ENCODE measurements around the gene FAF1.
"Not testable (repeated sequence)": the region's sequence is repeated elsewhere in the genome, so short reads cannot be mapped to it uniquely, and the experiment has no call there.

The FAF1 gene

DNA sequence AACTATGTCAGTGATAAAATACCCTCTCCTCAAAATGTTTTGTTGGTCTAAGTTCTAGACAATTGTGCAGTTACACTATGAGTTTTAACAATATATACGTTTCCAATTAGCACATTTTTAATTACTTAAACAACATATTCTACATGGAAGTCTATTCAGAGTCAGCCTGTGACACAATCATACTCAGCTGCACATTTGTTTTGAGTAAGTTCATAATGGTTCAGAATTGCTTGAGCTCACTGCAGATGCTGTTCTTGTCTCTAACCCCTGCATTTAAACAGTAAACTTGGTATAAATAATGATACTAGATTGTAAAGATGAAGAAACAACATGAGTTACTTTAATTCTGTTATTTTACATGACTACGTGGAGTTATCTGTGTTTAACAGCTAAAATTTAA lies 40.6 kb upstream of the FAF1 start:
- no peak overlapping the region for H2BK120ac ChIP-seq (ENCODE audit: insufficient read depth, low read length, poor library complexity)
- H3K79me1 ChIP-seq (ENCODE audit: low read length), result no peaks in the 10 kb centered on the region
- H3K4me2 ChIP-seq (ENCODE audit: low read length), result no peak overlapping the region
- H3K9ac ChIP-seq (ENCODE audit: low read length), result no peak overlapping the region
- no peak for DNase-seq
- no peak overlapping the region for H3K14ac ChIP-seq (ENCODE audit: low read length)
- H2AK5ac ChIP-seq (ENCODE audit: low read length), result no peak overlapping the region
- WGBS (ENCODE audit: extremely low coverage, insufficient coverage, insufficient read length), result no CpG with 5 or more reads among the region's 2 CpGs
- H3K27me3 ChIP-seq (ENCODE audit: insufficient read depth, low read length), result no peaks in the 10 kb centered on the region
- no peak overlapping the region for H4K91ac ChIP-seq (ENCODE audit: low read depth, low read length)
- no peak overlapping the region for H4K8ac ChIP-seq (ENCODE audit: low read depth, low read length)
- no peak overlapping the region for H3K23ac ChIP-seq (ENCODE audit: low read length)
- H4K12ac ChIP-seq (ENCODE audit: low read depth, low read length), result no peak overlapping the region
- no peaks in the 10 kb centered on the region for H3K4me1 ChIP-seq (ENCODE audit: control insufficient read depth in 1 of 2, insufficient read depth in 2 of 2, low read length in 2 of 2)
- no peak overlapping the region for H3K27ac ChIP-seq (ENCODE audit: low read depth, low read length)
- no peak overlapping the region for H2BK5ac ChIP-seq (ENCODE audit: low read depth, low read length, poor library complexity)
- no peaks in the 10 kb centered on the region for H3K36me3 ChIP-seq (ENCODE audit: control insufficient read depth in 1 of 2, insufficient read depth in 2 of 2, low read length in 2 of 2)
- no peak overlapping the region for H3K4me3 ChIP-seq (ENCODE audit: low read depth, low read length)
- H2AFZ ChIP-seq (ENCODE audit: insufficient read depth, low read length, poor library complexity), result no peak overlapping the region
- no peak overlapping the region for H2BK12ac ChIP-seq (ENCODE audit: low read length)
- no peak overlapping the region for H3K4ac ChIP-seq (ENCODE audit: low read depth, low read length)
- H3K79me2 ChIP-seq (ENCODE audit: control insufficient read depth, insufficient read depth, low read length, poor library complexity), result no peaks in the 10 kb centered on the region
- H3K9me3 ChIP-seq (ENCODE audit: insufficient read depth, low read depth, low read length), result no peaks in the 10 kb centered on the region
- H3K18ac ChIP-seq (ENCODE audit: low read length), result no peak overlapping the region

DNA sequence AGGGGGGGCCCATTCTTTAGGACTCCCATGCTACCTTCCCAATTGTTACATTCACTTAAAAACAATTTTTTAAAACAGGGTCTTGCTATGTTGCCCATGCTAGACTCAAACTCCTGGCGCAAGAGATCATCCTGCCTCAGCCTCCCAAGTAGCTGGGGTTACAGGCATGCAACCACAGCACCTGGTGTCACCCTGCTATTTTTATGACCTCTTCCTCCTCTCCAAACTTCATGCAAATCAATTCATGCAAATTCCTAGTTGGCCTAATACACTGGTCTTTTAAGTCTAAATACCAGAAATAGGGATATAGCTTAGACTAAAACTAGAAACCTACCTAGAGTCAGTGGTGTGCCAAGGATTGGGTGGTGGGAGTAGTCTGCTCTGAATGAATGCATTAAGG lies 40.1 kb upstream of the FAF1 start:
- Histone ChIP-seq H3K4me1 (ENCODE audit: control insufficient read depth in 1 of 2, insufficient read depth in 2 of 2, low read length in 2 of 2) (no peaks in the 10 kb centered on the region), H3K79me2 (ENCODE audit: control insufficient read depth, insufficient read depth, low read length, poor library complexity) (no peaks in the 10 kb centered on the region), H2BK12ac (ENCODE audit: low read length) (no peak overlapping the region), H3K36me3 (ENCODE audit: control insufficient read depth in 1 of 2, insufficient read depth in 2 of 2, low read length in 2 of 2) (no peaks in the 10 kb centered on the region), H2BK120ac (ENCODE audit: insufficient read depth, low read length, poor library complexity) (no peak overlapping the region), H3K4me3 (ENCODE audit: low read depth, low read length) (no peak overlapping the region), H3K27me3 (ENCODE audit: insufficient read depth, low read length) (no peaks in the 10 kb centered on the region), H3K4ac (ENCODE audit: low read depth, low read length) (no peak overlapping the region), H3K27ac (ENCODE audit: low read depth, low read length) (no peak overlapping the region), H3K4me2 (ENCODE audit: low read length) (no peak overlapping the region), H3K23ac (ENCODE audit: low read length) (no peak overlapping the region), H2BK5ac (ENCODE audit: low read depth, low read length, poor library complexity) (no peak overlapping the region), H3K9me3 (ENCODE audit: insufficient read depth, low read depth, low read length) (no peaks in the 10 kb centered on the region), H2AFZ (ENCODE audit: insufficient read depth, low read length, poor library complexity) (no peak overlapping the region), H4K12ac (ENCODE audit: low read depth, low read length) (no peak overlapping the region), H2AK5ac (ENCODE audit: low read length) (no peak overlapping the region), H3K14ac (ENCODE audit: low read length) (no peak overlapping the region), H4K91ac (ENCODE audit: low read depth, low read length) (no peak overlapping the region), H3K18ac (ENCODE audit: low read length) (no peak overlapping the region), H3K79me1 (ENCODE audit: low read length) (no peaks in the 10 kb centered on the region), H4K8ac (ENCODE audit: low read depth, low read length) (no peak overlapping the region), H3K9ac (ENCODE audit: low read length) (no peak overlapping the region)
- no CpG with 5 or more reads among the region's 1 CpG for WGBS (ENCODE audit: extremely low coverage, insufficient coverage, insufficient read length)
- no peak for DNase-seq

DNA sequence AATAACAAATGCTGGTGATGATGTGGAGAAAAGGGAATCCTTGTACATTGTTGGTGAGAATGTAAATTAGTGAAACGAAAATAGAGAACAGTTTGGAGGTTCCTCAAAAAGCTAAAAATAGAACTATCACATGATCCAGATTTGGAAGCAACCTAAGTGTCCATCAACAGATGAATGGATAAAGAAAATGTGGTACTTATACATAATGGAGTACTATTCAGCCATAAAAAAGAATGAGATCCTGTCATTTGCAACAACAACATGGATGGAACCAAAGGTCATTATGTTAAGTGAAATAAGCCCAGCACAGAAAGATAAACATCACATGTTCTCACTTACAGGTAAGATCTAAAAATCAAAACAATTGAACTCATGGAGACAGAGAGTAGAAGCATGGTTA lies 39.3 kb upstream of the FAF1 start:
- H3K27me3 ChIP-seq (ENCODE audit: insufficient read depth, low read length); H3K27ac ChIP-seq (ENCODE audit: low read depth, low read length); H3K4ac ChIP-seq (ENCODE audit: low read depth, low read length); H3K9ac ChIP-seq (ENCODE audit: low read length); H4K91ac ChIP-seq (ENCODE audit: low read depth, low read length); H3K79me1 ChIP-seq (ENCODE audit: low read length); H3K4me2 ChIP-seq (ENCODE audit: low read length); H3K18ac ChIP-seq (ENCODE audit: low read length); H3K14ac ChIP-seq (ENCODE audit: low read length); H2BK5ac ChIP-seq (ENCODE audit: low read depth, low read length, poor library complexity); H3K79me2 ChIP-seq (ENCODE audit: control insufficient read depth, insufficient read depth, low read length, poor library complexity); H3K4me1 ChIP-seq (ENCODE audit: control insufficient read depth in 1 of 2, insufficient read depth in 2 of 2, low read length in 2 of 2); H2BK12ac ChIP-seq (ENCODE audit: low read length); H3K4me3 ChIP-seq (ENCODE audit: low read depth, low read length); H4K12ac ChIP-seq (ENCODE audit: low read depth, low read length); H3K23ac ChIP-seq (ENCODE audit: low read length); H3K9me3 ChIP-seq (ENCODE audit: insufficient read depth, low read depth, low read length); H4K8ac ChIP-seq (ENCODE audit: low read depth, low read length); DNase-seq; H3K36me3 ChIP-seq (ENCODE audit: control insufficient read depth in 1 of 2, insufficient read depth in 2 of 2, low read length in 2 of 2); H2BK120ac ChIP-seq (ENCODE audit: insufficient read depth, low read length, poor library complexity); H2AFZ ChIP-seq (ENCODE audit: insufficient read depth, low read length, poor library complexity); H2AK5ac ChIP-seq (ENCODE audit: low read length): not testable (repeated sequence)
- WGBS (ENCODE audit: extremely low coverage, insufficient coverage, insufficient read length), result no CpG with 5 or more reads among the region's 1 CpG

DNA sequence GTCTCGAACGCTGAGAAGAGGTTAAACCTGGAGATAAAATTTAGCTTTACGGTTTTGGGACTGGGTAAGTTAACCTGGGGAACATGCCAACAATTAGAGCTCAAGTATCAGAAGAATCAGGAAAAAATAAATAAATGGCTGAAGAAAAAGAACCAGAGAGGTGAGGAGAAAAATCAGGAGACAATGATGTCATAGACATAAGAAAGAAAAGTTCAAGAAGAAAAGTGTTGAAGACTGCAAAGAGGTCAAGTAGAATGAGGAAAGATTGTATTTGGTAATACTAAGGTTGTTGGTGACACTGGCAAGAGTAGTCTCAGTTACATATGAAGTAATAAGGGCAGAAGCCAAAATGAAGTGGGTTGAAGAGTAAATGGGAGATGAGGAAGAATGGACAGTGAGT lies 36.0 kb upstream of the FAF1 start:
- Histone ChIP-seq H3K9me3 (ENCODE audit: insufficient read depth, low read depth, low read length) (no peaks in the 10 kb centered on the region), H3K27me3 (ENCODE audit: insufficient read depth, low read length) (no peaks in the 10 kb centered on the region), H2BK5ac (ENCODE audit: low read depth, low read length, poor library complexity) (no peak overlapping the region), H2BK12ac (ENCODE audit: low read length) (no peak overlapping the region), H4K12ac (ENCODE audit: low read depth, low read length) (no peak overlapping the region), H3K18ac (ENCODE audit: low read length) (no peak overlapping the region), H4K8ac (ENCODE audit: low read depth, low read length) (no peak overlapping the region), H3K4me1 (ENCODE audit: control insufficient read depth in 1 of 2, insufficient read depth in 2 of 2, low read length in 2 of 2) (no peaks in the 10 kb centered on the region), H3K36me3 (ENCODE audit: control insufficient read depth in 1 of 2, insufficient read depth in 2 of 2, low read length in 2 of 2) (no peaks in the 10 kb centered on the region), H3K9ac (ENCODE audit: low read length) (no peak overlapping the region), H3K14ac (ENCODE audit: low read length) (no peak overlapping the region), H3K4ac (ENCODE audit: low read depth, low read length) (no peak overlapping the region), H3K79me2 (ENCODE audit: control insufficient read depth, insufficient read depth, low read length, poor library complexity) (no peaks in the 10 kb centered on the region), H2AFZ (ENCODE audit: insufficient read depth, low read length, poor library complexity) (no peak overlapping the region), H3K27ac (ENCODE audit: low read depth, low read length) (no peak overlapping the region), H2AK5ac (ENCODE audit: low read length) (no peak overlapping the region), H2BK120ac (ENCODE audit: insufficient read depth, low read length, poor library complexity) (no peak overlapping the region), H4K91ac (ENCODE audit: low read depth, low read length) (no peak overlapping the region), H3K4me2 (ENCODE audit: low read length) (no peak overlapping the region), H3K23ac (ENCODE audit: low read length) (no peak overlapping the region), H3K4me3 (ENCODE audit: low read depth, low read length) (no peak overlapping the region), H3K79me1 (ENCODE audit: low read length) (no peaks in the 10 kb centered on the region)
- no peak for DNase-seq
- no CpG with 5 or more reads among the region's 3 CpGs for WGBS (ENCODE audit: extremely low coverage, insufficient coverage, insufficient read length)
